NCI-H2227 (cell line): ENCODE data around the gene NOC2L.
A peak's percentile ranks its signal among the peaks of the same experiment; 100 is the strongest.

Source experiments
- DNase-seq: peaks from one replicate; lab custom pipeline; 2025; ENCODE audit not compliant: unreplicated experiment; lab: John Stamatoyannopoulos, UW

The NOC2L gene

GRCh38 chr1:917466-918091, 41.5 kb downstream of the NOC2L start:
- DNase-seq = no peak

- no peak for DNase-seq
Observed at GRCh38 chr1:917076-917459, 42.0 kb downstream of the NOC2L start.

- DNase-seq = peak; percentile 53
Observed at GRCh38 chr1:916173-917075, 42.6 kb downstream of the NOC2L start.

GRCh38 chr1:915295-916172, 43.5 kb downstream of the NOC2L start:
- no peak for DNase-seq

GRCh38 chr1:914891-915280, 44.2 kb downstream of the NOC2L start:
- DNase-seq = no peak

- no peak for DNase-seq
Observed at GRCh38 chr1:914131-914890, 44.7 kb downstream of the NOC2L start.

GRCh38 chr1:913491-914130, 45.4 kb downstream of the NOC2L start:
- no peak for DNase-seq

GRCh38 chr1:912740-913301, 46.2 kb downstream of the NOC2L start:
- DNase-seq = no peak

- DNase-seq = no peak
Observed at GRCh38 chr1:911875-912739, 46.9 kb downstream of the NOC2L start.

- DNase-seq = peak; percentile 56
Observed at GRCh38 chr1:910881-911721, 48.0 kb downstream of the NOC2L start.

GRCh38 chr1:910311-910880, 48.7 kb downstream of the NOC2L start:
- DNase-seq = no peak

GRCh38 chr1:909861-910310, 49.2 kb downstream of the NOC2L start:
- peak; percentile 34 for DNase-seq

- no peak for DNase-seq
Observed at GRCh38 chr1:908661-909060, 50.4 kb downstream of the NOC2L start.

- DNase-seq = no peak
Observed at GRCh38 chr1:907611-908451, 51.2 kb downstream of the NOC2L start.

GRCh38 chr1:906600-907420, 52.2 kb downstream of the NOC2L start:
- DNase-seq = no peak
